HG03280 (cell line): ENCODE data around the gene PRKCH.
A peak's percentile ranks its signal among the peaks of the same experiment; 100 is the strongest.

Source experiments
- ATAC-seq: cut with Tn5 transposase; IDR thresholded peaks from one replicate; pipeline ENCODE4 v1.9.1; 2021; ENCODE audit warnings: mild to moderate bottlenecking, moderate library complexity; ENCODE audit not compliant: unreplicated experiment

The PRKCH gene

GRCh38 chr14:61470261-61470960 is 149.0 kb downstream of the PRKCH start:
- no peak for ATAC-seq

- ATAC-seq, result no peak
Observed at GRCh38 chr14:61470961-61471293, 149.5 kb downstream of the PRKCH start.

- ATAC-seq, result no peak
Observed at GRCh38 chr14:61471297-61472005, 150.1 kb downstream of the PRKCH start.

GRCh38 chr14:61472011-61472672 is 150.8 kb downstream of the PRKCH start:
- no peak for ATAC-seq

GRCh38 chr14:61472801-61473376 is 151.5 kb downstream of the PRKCH start:
- no peak for ATAC-seq

GRCh38 chr14:61474015-61474414 is 152.6 kb downstream of the PRKCH start:
- no peak for ATAC-seq

GRCh38 chr14:61474701-61475100 is 153.3 kb downstream of the PRKCH start:
- no peak for ATAC-seq

GRCh38 chr14:61475316-61475715 is 153.9 kb downstream of the PRKCH start:
- ATAC-seq, result no peak

GRCh38 chr14:61476105-61476753 is 154.8 kb downstream of the PRKCH start:
- no peak for ATAC-seq

- ATAC-seq, result no peak
Observed at GRCh38 chr14:61476754-61477410, 155.5 kb downstream of the PRKCH start.

- no peak for ATAC-seq
Observed at GRCh38 chr14:61477712-61478462, 156.5 kb downstream of the PRKCH start.

- peak; percentile 41 for ATAC-seq
Observed at GRCh38 chr14:61478971-61479473, 157.6 kb downstream of the PRKCH start.

- no peak for ATAC-seq
Observed at GRCh38 chr14:61479746-61480502, 158.5 kb downstream of the PRKCH start.

- ATAC-seq, result no peak
Observed at GRCh38 chr14:61480704-61481285, 159.4 kb downstream of the PRKCH start.

- no peak for ATAC-seq
Observed at GRCh38 chr14:61481701-61482100, 160.3 kb downstream of the PRKCH start.

- ATAC-seq, result no peak
Observed at GRCh38 chr14:61482348-61483206, 161.2 kb downstream of the PRKCH start.

GRCh38 chr14:61483476-61483875 is 162.1 kb downstream of the PRKCH start:
- no peak for ATAC-seq

GRCh38 chr14:61484031-61484430 is 162.7 kb downstream of the PRKCH start:
- no peak for ATAC-seq
